HG03457 (cell line): ENCODE measurements around the gene JMJD1C.
"Not testable (repeated sequence)": the region's sequence is repeated elsewhere in the genome, so short reads cannot be mapped to it uniquely, and the experiment has no call there.

Experiments
- ATAC-seq: cut with Tn5 transposase; IDR thresholded peaks from one replicate; pipeline ENCODE4 v1.9.1; 2021; ENCODE audit warnings: moderate number of reproducible peaks; ENCODE audit not compliant: unreplicated experiment

JMJD1C gene

GRCh38 chr10:63236113-63236935 lies 229.5 kb downstream of the JMJD1C start:
- peak; percentile 73 for ATAC-seq

- ATAC-seq = not testable (repeated sequence)
These were observed 230.6 kb downstream of the JMJD1C start for GRCh38 chr10:63235136-63235535.

- ATAC-seq = no peak
These were observed 236.6 kb downstream of the JMJD1C start for GRCh38 chr10:63229161-63229560.

GRCh38 chr10:63228237-63228636 lies 237.5 kb downstream of the JMJD1C start:
- ATAC-seq = no peak

GRCh38 chr10:63227207-63227895 lies 238.4 kb downstream of the JMJD1C start:
- no peak for ATAC-seq

- no peak for ATAC-seq
These were observed 241.5 kb downstream of the JMJD1C start for GRCh38 chr10:63224241-63224640.

GRCh38 chr10:63221950-63222349 lies 243.8 kb downstream of the JMJD1C start:
- ATAC-seq = no peak

- no peak for ATAC-seq
These were observed 246.0 kb downstream of the JMJD1C start for GRCh38 chr10:63219749-63220148.

- ATAC-seq = no peak
These were observed 248.6 kb downstream of the JMJD1C start for GRCh38 chr10:63217120-63217605.

GRCh38 chr10:63214571-63214970 lies 251.2 kb downstream of the JMJD1C start:
- ATAC-seq = no peak

GRCh38 chr10:63213489-63213888 lies 252.3 kb downstream of the JMJD1C start:
- no peak for ATAC-seq

GRCh38 chr10:63210611-63211196 lies 255.1 kb downstream of the JMJD1C start:
- ATAC-seq = peak; percentile 41

- ATAC-seq = no peak
These were observed 256.1 kb downstream of the JMJD1C start for GRCh38 chr10:63209705-63210104.

- no peak for ATAC-seq
These were observed 256.8 kb downstream of the JMJD1C start for GRCh38 chr10:63208986-63209385.

- no peak for ATAC-seq
These were observed 258.6 kb downstream of the JMJD1C start for GRCh38 chr10:63206997-63207811.

GRCh38 chr10:63206576-63206975 lies 259.2 kb downstream of the JMJD1C start:
- ATAC-seq = no peak

GRCh38 chr10:63205421-63205820 lies 260.4 kb downstream of the JMJD1C start:
- ATAC-seq = no peak

GRCh38 chr10:63204667-63205391 lies 260.9 kb downstream of the JMJD1C start:
- ATAC-seq = peak; percentile 37

- ATAC-seq = no peak
These were observed 264.7 kb downstream of the JMJD1C start for GRCh38 chr10:63201118-63201517.

- no peak for ATAC-seq
These were observed 265.3 kb downstream of the JMJD1C start for GRCh38 chr10:63200431-63200830.
